Tibial nerve (tissue), 4 donors: ENCODE results near the gene SAMD10.

ENCODE experiments used
- EP300 ChIP-seq, 2 donors: sonication (generic); formaldehyde crosslinking; IDR thresholded peaks; one replicate each; pipeline ENCODE4 v1.6.1; 2017; ENCODE audit warnings: antibody characterized with exemption in 2 of 2, mild to moderate bottlenecking in 1 of 2
- POLR2A ChIP-seq, 2 donors: fragments of 450-650 bp; IDR thresholded peaks; one replicate each; pipeline ENCODE4 v1.6.1; 2017; ENCODE audit warnings: antibody characterized with exemption in 2 of 2, mild to moderate bottlenecking in 2 of 2, moderate library complexity in 2 of 2
- TF ChIP-seq, protein P1 (sequence below), 5 experiments: fragments of 200-600 bp in 3 of 5; fragments of 450-650 bp in 2 of 5; sonication (generic) in 3 of 5; IDR thresholded peaks; one replicate each; pipeline ENCODE4 v1.5.1; 2016 to 2019; ENCODE audit warnings: antibody characterized with exemption in 5 of 5, mild to moderate bottlenecking in 3 of 5, moderate library complexity in 2 of 5

DNA sequence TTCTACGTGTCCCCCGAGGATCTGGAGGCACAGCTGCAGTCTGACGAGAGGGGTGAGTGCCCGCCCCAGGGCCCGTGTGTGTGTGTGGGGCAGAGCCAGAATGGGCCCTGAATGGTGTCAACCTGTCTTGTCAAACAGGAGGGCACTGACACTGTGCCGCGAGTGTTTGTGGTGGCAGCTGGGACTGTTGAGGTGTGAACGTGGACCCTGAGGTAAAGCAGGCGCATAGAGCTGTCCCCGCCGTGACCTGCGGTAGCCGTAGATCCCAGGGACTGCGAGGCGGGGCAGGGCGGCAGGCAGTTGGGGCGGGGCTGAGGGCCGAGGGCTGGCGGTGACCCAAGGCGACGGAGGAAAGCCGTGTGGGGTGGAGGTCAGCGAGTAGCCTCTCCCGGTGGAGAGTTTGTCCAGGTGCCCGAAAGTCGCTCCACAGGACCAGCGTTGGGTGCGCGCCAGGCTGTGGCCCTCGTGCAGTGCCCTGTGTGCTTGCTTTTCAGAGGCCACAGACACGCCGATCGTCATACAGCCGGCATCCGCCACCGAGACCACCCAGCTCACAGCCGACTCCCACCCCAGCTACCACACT, 48.4 kb downstream of the SAMD10 start:
- TF ChIP-seq, protein P1, sequence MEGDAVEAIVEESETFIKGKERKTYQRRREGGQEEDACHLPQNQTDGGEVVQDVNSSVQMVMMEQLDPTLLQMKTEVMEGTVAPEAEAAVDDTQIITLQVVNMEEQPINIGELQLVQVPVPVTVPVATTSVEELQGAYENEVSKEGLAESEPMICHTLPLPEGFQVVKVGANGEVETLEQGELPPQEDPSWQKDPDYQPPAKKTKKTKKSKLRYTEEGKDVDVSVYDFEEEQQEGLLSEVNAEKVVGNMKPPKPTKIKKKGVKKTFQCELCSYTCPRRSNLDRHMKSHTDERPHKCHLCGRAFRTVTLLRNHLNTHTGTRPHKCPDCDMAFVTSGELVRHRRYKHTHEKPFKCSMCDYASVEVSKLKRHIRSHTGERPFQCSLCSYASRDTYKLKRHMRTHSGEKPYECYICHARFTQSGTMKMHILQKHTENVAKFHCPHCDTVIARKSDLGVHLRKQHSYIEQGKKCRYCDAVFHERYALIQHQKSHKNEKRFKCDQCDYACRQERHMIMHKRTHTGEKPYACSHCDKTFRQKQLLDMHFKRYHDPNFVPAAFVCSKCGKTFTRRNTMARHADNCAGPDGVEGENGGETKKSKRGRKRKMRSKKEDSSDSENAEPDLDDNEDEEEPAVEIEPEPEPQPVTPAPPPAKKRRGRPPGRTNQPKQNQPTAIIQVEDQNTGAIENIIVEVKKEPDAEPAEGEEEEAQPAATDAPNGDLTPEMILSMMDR (IDR thresholded peaks at IDR 0.05), result no peak
- TF ChIP-seq POLR2A (IDR thresholded peaks at IDR 0.05), result no peak
- no peak for TF ChIP-seq EP300 (IDR thresholded peaks at IDR 0.05)
